Hepatocyte (in vitro differentiated cells): Measurements from ENCODE around the gene STRN.

Experiments
- EZH2phosphoT487 ChIP-seq: fragments of 200-600 bp; sonication (generic); IDR thresholded peaks from one replicate; pipeline ENCODE4 v1.6.1; 2018; ENCODE audit warnings: antibody characterized with exemption, mild to moderate bottlenecking, low read depth, moderate library complexity; ENCODE audit not compliant: unreplicated experiment, severe bottlenecking
- TF ChIP-seq, protein P1 (sequence below): fragments of 200-600 bp; sonication (generic); IDR thresholded peaks from 2 replicates; pipeline ENCODE4 v1.5.1; 2016; ENCODE audit warnings: antibody characterized with exemption, mild to moderate bottlenecking; ENCODE audit not compliant: poor library complexity

- TF ChIP-seq, protein P1, sequence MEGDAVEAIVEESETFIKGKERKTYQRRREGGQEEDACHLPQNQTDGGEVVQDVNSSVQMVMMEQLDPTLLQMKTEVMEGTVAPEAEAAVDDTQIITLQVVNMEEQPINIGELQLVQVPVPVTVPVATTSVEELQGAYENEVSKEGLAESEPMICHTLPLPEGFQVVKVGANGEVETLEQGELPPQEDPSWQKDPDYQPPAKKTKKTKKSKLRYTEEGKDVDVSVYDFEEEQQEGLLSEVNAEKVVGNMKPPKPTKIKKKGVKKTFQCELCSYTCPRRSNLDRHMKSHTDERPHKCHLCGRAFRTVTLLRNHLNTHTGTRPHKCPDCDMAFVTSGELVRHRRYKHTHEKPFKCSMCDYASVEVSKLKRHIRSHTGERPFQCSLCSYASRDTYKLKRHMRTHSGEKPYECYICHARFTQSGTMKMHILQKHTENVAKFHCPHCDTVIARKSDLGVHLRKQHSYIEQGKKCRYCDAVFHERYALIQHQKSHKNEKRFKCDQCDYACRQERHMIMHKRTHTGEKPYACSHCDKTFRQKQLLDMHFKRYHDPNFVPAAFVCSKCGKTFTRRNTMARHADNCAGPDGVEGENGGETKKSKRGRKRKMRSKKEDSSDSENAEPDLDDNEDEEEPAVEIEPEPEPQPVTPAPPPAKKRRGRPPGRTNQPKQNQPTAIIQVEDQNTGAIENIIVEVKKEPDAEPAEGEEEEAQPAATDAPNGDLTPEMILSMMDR = no peak
- no peak for TF ChIP-seq EZH2phosphoT487
Observed at GRCh38 chr2:36800381-36800780, 166.0 kb downstream of the STRN start.
